Mammary epithelial cell (primary cell): ENCODE results near the gene AAMDC.

Experiments
- CTCF ChIP-seq, 2 donors: IDR thresholded peaks in 1 of 2; conservative IDR thresholded peaks in 1 of 2; 2 replicates each; pipeline ENCODE4 v1.5.1; 2011 to 2012; ENCODE audit warnings: inconsistent platforms in 2 of 2, low read length in 2 of 2, mild to moderate bottlenecking in 2 of 2, control low read depth in 1 of 2, low read depth in 1 of 2; ENCODE audit not compliant: insufficient read depth in 1 of 2; ENCODE audit errors: extremely low read depth in 1 of 2
- EZH2 ChIP-seq: IDR thresholded peaks from 2 replicates; pipeline ENCODE4 v1.6.1; 2012; ENCODE audit warnings: low read length, inconsistent platforms, borderline replicate concordance

DNA sequence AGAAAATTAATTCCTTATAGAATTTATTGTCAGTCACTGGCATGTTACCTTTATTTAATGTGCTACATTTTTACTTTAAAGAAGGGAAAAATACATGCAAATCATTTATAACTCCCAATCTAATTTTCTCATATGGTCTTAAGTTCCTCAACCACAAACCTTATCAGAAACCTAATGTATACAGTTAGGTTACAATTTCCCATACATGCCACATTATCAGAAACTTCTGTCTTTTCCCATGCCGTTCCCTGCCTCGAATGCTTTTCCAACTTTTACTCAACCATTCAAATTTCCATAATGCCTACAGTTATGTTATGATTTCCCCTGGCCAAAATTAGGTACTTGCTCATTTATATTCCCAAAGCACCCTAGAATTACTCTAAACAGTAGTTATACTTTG lies 14.0 kb upstream of the AAMDC start:
- TF ChIP-seq CTCF (conservative IDR thresholded peaks at IDR 0.05 in 1 of 2, IDR thresholded peaks at IDR 0.05 in 1 of 2; ENCODE audit: extremely low read depth in 1 of 2, insufficient read depth in 1 of 2, low read depth in 1 of 2, low read length in 2 of 2), result no peak
- no peak for TF ChIP-seq EZH2
